NCI-H1048 (cell line): ENCODE results near the gene SUSD6.

Experiments used
- DNase-seq: peaks from one replicate; lab custom pipeline; 2025; lab: John Stamatoyannopoulos, UW

SUSD6 gene

DNA sequence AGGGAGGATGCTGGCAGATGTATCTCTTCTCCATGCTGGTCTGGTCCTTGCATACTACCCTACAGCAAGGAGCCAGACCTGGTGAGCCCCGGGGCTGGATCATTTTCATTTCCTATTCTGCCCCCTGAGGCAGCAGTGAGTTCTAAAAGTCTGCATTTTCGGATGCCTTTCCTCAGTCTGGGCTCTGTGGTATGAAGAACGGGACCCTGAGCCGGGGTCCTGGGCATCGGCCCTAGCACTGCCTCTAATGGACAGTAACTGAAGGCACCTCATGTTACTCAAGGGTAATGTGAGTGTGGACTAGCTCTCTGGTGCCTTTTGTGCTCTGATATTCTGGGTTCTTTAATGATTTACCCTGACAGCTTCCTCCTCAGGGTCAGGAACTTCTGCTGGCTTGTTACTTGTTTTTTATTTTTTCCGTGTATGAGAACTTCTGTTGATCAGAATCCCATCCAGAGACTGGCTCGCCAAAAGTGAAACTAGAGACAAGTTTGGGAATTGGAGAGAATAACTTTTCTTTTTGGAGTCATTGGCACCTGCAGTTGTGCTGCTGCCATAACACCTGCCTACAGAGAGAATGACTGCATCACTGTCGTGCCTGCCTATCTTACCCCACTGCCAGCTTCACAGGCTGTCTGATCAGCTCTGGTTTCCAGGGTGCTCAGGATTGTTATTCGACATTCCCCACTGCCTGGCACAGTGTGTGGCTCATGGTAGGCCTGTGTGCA lies 62.3 kb downstream of the SUSD6 start:
- no peak for DNase-seq

DNA sequence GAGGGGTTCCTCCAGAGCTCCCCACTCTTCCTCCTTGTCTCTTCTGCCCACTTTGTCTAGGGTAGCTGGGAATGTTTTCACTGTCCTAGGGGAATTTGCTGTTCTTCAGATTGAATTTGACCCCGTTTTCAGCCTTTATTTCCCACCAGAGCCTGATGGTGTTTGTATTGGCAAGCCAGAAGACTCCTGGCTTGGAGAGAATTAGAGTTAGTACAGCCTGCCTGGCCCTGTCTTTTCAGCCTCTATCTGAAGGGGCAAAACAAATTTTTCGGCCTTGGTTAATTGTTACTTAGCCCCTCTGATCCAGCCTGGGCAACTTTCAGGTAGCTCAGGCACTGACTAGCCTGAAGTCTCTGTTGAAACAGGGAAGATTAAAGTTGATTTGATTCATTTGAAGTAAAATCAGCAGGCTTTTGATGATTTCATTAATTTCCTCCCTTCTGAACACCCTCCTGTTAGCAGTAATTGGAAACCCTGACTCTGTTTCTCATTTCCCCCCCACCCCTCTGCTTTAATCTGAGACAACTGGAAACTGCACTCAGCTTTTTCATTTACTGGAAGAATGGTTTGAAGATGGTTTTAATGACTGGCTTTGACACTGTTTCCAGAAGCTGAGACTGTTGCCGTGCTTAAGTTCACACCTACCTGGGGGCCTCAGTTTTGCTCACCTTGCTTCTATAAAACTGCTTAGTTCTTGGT lies 63.3 kb downstream of the SUSD6 start:
- no peak for DNase-seq

DNA sequence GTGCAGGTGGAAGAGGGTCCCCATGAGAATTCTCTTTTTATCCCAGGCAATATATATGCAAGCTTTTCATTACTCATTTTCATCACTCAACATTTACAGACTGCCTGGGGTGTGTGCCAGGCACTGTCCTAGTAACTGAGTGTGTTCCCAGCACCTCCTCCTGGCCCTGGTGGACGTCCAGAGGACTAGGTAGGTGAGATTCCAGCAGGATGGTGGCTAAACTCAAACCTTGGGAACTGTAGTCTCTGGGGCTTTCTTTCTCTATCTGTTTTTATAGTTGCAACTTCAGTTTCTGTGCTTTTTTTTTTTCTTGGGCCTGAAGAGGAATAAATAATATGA lies 63.8 kb downstream of the SUSD6 start:
- DNase-seq, result no peak

DNA sequence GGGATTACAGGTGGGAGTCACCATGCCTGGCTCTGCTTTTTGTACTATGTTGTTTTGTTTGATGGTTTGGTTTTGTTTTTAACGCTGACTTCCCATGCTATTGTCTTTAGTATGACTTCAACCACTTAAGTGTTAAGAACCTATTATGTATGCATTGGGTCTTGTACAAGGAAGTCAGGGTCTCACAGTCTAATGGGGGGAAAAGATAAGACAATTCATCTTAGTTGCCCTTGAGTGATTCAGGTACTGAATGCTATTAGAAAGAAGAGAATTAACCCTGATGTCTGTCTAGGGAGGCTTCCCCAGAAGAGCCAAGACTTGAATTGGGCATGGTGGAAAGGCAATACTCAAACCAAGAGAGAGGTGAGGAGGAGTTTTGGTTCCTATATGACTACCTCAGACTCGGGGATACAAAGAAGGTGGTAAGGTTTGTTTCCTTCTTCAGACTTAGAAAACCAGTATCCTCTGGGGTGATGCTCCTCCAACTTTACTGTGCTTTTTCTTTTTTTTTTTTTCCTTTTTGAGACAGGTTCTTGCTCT lies 64.6 kb downstream of the SUSD6 start:
- DNase-seq, result no peak

DNA sequence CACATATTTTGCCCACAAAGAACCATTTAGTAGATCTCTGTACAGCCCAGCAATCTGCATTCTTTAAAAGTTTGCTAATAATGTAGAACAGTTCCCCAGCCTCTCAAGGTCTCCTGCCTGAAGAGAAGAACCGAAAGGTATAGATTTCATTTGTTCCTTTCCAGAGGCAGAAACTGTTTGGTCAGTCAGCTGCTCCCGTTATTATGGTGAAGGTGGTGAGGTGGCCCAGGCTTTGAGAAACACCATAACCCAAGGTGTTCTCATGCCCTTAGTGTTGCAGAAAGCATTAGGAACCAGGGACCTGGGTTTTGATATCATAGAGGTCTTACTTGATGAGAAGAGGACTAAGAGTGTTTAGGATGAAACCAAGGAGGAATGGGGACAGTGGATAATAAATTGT lies 65.3 kb downstream of the SUSD6 start:
- no peak for DNase-seq

DNA sequence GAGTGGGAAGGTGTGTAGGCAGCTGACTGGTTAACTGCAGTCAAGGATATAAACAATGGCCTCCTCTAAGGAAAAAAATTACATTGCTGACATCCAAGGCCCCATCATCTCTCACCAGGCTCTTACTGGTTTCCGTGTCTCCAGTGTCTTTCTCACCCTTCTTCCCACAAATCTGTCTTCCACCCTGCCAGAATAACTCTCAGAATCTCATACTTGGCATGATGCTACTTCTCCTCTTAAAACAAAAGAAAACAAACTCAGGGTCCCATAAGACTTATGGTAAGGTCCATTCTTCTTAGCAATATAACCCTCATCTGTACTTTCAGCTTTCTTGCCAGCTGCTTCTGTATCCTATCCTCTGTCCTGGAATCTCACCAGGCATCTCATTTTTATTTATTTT lies 68.9 kb downstream of the SUSD6 start:
- DNase-seq, result no peak

DNA sequence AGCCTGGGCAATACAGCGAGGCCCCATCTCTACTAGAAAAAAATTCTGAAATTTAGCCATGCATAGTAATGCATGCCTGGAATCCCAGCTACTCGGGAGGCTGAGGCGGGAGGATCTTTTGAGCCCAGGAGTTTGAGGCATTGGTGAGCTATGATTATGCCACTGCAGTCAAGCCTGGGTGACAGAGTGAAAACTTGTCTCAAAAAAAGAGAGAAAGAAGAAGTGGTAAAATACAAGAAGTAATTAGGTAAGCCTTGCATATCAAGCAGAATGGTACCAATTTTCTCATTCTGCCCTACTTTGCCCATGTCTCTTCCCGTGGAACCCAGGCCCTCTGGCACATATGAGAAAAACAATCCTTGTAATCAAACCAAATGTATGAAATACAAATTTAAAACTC lies 70.7 kb downstream of the SUSD6 start:
- no peak for DNase-seq

DNA sequence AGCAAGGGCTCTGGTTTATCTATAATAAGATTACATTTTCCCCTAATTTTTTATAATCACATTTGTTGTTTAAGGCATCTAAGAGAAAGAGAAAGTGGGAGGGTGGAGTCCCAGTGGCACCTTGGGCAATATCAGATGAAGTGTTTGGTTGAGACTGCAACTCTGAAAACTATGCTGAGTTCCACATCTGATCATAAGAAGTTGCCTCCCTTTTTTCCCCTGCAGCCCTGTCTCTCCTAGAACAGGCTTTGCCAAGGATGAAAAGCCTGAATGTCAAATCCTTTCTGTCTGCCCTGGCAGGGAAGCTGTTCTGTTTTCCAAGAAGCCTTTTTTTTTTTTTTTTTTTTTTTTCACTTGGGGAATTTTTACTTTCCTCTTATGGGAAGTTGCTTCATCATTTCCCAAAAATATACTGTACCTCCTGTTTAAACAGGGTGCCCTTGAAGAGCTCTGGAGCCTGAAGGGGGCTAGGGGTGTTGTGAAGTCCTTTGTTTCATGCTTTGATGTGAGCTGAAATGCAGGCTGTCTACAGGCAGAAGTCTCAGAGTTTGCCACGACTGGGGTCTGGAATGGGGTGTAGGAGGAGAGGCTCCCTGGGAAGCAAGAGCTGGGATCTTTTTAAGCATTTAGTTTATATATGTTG lies 71.3 kb downstream of the SUSD6 start:
- DNase-seq, result no peak

DNA sequence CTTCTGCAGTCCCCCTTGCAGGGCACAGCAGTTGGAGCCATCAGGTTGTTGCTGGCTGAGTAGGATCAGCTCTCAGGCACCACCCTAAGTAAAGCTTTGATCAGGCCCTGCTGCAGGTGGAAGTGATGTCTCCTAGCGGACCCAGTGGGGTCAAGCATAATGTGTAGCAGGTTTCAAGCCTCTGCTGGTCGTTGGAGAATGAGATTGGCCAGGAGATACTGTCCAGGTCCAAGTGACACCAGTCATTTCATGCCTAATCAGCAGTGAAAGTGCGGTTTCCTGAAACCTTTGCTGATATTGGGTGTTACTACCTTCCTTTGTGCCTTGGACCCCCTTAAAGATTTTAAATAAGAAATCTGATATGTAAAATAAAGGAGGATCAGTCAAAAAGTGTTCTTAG lies 72.6 kb downstream of the SUSD6 start:
- no peak for DNase-seq

DNA sequence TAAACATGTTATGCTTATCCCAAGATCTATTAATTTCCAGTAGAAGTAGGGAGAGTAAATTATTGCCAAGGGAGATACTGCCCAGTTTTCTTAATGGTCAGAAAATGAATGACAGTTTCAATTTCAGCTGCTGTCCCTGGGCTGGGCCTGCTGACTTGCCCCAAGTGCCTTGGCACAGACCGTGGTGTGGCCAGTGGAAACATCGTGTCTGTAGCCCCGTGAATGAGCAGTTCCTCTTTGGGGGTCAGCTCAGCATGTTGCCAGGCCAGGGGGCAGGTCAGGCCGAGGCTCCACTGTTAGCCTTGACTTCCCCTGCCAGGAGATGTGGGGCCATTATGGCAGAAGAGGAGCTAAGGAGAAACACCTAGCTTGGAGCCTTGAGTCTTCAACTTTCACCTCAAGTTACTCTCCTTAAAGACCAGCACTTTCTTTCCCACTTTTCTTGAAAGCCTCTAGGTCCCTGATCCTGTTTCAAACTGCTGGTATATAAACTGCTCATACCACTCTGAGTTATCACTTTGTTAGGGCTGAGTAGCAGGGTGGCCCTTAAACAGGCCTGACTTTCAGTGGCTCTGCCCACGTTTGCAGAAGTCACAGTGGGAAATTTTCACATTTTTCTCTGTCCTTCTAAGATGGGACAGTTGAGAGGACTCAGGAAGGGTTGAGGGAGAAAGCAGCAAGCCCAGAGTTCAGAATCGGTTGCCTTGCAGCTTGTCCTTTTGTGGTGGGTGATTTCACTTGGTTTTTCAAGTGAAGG lies 73.2 kb downstream of the SUSD6 start:
- no peak for DNase-seq

DNA sequence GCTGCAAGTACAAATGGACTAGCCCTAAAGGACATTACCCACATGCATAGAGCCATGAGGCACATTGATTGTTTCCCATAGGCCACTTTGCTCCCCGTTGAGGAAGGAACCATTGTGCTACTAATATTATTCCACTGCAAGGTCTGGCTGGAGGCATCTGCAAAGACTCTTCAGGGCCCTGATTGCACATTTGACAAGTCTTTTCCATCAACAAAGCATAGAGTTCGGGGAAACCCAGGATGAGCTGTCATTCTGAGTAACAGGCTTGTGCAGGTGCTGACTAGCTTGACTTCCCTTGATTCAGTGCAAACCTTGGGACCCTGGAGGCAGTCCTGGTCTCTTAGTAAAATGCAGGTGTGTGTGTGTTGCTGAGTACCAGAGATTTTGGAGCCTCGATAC lies 73.8 kb downstream of the SUSD6 start:
- DNase-seq, result no peak

DNA sequence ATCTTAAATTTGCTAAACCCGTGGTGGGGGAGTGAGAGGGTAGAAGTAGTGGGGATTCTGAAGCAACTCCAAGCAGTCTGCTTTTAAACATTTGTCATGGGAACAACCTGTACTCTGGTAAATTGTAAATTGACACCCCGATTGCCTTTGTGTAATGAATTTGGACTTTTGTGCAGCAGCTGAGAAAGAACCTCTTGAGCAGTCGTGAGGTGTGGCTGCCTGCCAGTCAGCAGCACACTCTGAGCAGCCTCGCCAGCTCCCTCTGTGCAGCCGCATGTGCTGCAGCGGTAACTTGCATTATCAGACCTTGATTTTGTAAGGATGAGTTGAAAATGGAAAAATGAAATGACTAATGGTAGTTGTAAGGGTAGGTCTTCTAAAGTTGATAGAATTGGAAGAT lies 74.3 kb downstream of the SUSD6 start:
- no peak for DNase-seq

DNA sequence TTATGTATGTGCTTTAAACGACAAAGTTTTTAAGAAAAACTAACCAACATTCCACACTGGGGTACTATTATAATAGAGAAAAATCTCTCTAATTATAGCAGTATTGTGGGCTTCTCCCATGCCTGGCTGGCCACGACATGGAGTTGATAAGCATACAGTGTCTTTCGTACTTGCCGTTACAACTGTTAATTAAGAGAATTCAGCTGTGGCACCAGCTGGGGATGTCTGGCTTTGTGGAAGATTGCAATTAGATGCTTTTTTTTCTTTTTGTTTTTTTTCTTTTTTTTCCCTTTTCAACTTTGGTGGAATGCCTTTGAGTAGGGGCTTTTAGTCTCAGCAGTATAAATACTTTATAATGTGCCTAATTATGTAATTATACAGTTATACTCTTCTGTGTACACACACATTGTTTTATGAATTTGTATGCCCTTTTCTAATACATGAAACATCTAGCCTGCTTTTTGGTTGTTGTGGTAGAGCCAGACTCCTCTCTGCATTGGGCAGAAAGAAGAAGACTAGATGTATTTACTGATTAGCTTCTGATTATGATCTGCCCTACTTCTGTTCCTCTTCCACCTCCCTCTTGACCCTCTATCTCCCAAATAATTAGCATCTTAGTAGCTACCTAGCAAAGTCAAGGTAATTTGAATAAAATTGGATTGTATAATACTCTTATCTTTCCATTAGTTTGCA lies 76.4 kb downstream of the SUSD6 start:
- DNase-seq, result no peak

DNA sequence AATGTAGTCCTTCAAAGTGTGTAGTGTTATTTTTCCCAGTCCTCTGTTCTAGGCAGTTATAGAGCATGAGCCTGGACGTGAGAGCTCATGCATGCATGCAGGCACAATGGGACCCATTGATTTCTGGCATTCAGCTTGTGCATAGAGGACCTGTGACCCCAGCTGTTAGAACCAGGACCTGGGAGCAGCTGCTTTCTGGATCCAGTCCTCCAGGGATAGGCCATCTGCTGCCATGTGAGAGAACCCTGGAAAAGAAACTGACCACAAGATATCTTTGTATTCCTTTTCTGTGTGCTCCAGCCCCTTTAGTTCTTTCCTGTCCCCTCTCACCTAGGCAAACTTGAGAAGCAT lies 76.9 kb downstream of the SUSD6 start:
- no peak for DNase-seq

DNA sequence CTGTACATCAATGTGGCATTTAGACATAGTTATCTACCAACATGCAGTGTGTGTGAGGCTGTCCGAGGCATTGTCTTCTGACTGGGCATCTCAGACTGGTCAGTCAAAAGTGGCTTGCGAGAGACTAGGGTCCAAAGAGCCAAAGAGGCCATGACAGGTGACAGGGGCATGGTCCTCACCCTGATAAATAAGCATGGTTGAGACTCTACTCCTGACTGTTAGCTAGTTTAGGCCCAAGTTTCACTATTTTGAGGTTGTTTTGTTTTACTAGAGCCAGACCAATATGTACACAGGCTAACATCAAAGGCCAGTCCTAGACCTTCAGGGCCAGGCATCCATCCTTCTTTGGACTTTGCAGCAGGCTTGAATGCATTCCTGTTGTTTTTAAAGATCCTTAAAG lies 78.6 kb downstream of the SUSD6 start:
- no peak for DNase-seq

DNA sequence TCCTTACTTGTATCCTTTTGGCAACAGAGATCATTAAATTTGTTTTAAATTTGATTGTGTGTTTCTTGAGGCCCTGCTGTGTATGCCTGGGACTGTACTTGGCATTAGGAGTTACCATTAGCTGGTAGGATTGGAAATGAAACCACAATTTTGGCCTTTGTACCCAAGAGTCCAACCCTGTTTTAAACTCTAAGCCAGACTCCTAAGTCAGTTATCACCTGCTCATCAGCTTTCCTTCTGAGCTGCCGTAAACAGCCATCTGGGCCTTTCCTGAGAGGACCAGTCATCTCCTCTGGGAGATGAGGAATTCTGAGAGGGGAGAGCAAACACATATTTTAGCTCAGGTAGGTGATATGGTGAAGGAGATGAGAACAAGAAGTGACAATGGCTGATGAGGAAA lies 81.2 kb downstream of the SUSD6 start:
- DNase-seq, result no peak

DNA sequence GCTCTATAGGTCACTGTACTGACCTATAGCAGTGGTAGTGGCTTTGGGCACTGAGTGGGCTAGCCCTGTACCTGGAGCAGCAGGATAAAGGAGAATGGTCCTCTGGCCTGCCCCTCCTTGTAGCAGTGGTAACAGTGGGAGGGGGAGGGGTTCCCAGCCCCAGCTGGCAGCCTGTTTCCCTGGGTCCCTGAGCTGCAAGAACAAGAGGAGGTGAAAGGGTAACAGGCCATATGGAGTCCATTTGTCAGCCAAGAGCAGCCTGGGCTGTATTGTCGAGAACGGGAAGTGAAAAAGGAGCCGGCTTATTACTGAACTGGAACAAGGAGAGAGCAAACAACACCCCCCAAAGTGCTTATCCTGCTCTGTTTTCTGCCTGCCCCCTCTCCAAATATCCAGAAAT lies 81.7 kb downstream of the SUSD6 start:
- DNase-seq, result no peak

DNA sequence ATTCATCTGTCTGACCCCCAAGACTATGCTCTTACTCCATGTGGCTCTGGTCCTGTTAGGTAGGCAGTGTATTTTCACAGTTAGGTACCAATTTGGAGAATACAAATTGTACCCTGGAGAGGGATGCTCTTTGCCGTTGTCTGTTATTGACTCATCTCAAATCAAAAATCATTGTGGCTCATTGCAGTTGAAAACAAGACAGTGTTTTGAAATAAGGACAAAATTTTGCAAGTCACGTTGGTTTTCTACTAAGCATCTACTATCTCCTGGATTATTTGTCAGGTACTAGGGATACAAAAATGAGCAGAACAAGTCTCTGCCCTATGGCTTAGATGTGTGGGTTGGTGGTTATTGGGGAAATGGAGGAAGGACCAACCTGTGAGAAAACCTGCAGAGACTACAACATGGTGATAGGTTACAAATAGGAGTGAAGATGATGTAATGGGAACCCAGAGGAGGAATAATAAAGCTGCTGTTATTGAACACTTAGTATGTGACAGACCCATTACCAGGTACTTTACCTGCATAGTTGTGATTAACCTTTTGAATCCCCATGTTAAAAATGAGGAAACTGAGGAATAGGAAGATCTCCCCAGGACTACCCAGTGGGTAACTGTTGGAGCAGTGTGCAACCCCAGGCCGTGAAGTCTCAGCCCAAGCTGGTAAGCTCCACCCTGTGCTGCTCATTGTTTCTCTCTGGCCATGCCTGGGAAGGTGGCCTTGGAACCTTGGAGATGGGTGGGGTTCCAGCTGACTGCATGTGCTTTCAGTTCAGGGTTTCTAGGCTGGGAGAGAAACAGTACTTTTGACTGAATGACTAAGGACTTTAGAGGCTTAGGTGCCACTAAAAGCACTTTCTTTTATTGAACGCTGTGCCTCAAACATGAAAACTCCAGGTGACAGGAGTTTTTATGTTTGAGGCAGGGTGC lies 82.7 kb downstream of the SUSD6 start:
- DNase-seq, result no peak

DNA sequence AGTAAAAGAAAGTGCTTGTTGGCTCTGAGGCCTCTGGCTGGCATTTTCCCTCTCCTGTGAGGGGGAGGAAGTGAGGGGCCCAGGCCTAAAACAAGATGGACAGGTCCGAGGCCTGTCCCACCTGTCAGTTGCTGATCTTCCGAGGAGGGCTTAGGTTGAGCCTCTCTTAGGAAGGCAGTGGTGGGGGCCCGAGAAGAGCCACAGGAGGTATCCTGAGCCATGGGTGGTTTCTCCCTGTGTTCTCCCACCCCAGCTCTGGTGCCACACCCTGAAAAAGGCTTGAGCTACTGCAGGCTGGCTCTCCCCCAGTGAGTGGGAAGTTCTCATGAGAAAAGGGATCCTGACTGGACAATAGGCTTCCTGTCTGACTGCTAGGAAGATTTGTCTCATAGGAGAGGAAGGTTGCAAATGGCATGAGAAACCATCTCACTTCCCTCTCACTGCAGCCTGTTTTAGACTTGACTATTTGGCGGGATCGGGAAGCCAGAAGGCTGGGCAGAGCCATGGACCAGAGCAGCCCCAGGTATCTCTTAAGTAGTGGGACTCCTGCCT lies 83.4 kb downstream of the SUSD6 start:
- no peak for DNase-seq

DNA sequence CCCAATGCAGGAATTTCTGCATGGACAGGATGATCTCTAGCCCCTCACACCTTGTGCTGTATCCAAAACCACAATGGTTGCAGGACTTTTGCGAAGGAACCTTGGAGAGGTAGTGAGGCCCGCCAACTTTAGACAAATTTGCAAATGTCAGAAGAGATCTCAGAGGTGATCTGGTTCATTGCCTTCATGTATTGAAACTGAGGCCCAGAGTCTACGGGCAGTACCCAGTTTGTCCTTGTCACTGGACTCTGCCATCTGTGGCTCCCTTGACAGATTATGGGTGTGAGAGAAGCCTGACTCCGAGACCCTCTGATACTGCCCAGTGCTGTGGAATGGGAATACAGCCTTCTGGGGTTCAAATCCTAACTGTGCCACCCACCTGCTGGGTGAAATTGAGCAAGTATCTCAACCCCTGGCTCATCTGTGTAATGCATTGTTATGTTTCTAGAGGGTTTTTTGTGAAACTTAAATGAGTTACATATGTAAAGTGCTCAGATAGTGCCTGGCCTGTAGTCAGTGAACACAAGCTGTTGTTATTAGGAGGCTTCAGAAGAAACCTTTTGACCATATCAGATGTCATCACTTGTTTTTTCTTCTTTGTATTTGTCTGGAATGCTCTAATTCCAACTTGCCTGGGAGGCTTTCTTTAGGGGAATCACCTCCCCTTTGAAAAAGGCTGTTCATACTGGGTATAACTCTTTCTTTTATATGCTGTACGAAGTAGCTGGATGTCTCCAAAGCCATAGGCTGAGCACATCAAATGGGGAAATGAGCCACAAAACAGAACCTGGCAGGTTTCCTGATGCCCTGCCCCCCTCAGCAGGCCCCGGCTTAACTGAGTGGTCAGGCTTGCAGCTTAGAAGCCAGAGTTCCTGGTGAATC lies 84.2 kb downstream of the SUSD6 start:
- DNase-seq, result no peak
